ENCODE results near the gene ZNRF4. TPM values are rescaled to one million over a fixed set of nuclear protein-coding genes. Genes with fewer than 3 reads are reported as not detected.
"Not testable (repeated sequence)": the region's sequence is repeated elsewhere in the genome, so short reads cannot be mapped to it uniquely, and the experiment has no call there.

ZNRF4 gene
- polyA plus RNA-seq, 3 donors: not detected

- DNase-seq (ENCODE audit: extremely low read depth in 1 of 11, low read depth in 9 of 11, low spot score in 4 of 11): not testable (repeated sequence)
Observed at GRCh38 chr19:5438756-5439155, 16.5 kb upstream of the ZNRF4 start.

- DNase-seq (ENCODE audit: extremely low read depth in 1 of 11, low read depth in 9 of 11, low spot score in 4 of 11): no peak
Observed at GRCh38 chr19:5439452-5439851, 15.8 kb upstream of the ZNRF4 start.

DNA sequence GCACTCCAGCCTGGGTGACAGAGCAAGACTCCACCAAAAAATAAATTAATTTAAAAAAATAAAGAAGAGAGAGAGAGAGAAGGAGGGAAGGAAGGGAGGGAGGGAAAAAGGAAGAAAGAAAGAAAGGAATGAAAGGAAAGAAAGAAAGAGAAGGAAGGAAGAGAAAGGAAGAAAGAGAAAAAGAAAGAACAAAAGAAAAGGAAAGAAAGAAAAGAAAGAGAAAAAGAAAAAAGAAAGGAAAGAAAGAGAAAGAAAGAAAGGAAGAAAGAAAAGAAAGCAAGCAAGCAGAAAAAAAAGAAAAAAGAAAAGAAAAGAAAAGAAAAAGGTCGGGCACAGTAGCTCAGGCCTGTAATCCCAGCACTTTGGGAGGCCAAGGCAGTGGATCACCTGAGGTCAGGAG lies 14.9 kb upstream of the ZNRF4 start:
- no peak for DNase-seq (ENCODE audit: extremely low read depth in 1 of 11, low read depth in 9 of 11, low spot score in 4 of 11)

DNA sequence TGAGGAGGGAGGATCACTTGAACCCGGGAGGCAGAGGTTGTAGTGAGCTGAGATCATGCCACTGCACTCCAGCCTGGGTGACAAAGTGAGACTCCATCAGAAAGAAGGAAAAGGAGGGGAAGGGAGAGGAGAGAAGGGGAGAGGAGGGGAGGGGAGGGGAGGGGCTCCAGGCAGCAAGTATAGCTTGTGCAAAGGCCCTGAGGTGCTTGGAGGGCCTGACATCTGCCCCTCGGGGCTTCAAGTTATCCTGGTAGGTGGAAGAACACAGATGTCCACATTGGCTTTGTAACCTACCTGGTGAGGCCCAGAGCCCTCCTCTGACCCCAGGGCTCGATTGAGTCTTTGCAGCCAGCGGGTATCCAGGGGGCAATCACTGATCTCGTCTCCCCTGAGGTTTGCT lies 11.5 kb upstream of the ZNRF4 start:
- no peak for DNase-seq (ENCODE audit: extremely low read depth in 1 of 11, low read depth in 9 of 11, low spot score in 4 of 11)

DNA sequence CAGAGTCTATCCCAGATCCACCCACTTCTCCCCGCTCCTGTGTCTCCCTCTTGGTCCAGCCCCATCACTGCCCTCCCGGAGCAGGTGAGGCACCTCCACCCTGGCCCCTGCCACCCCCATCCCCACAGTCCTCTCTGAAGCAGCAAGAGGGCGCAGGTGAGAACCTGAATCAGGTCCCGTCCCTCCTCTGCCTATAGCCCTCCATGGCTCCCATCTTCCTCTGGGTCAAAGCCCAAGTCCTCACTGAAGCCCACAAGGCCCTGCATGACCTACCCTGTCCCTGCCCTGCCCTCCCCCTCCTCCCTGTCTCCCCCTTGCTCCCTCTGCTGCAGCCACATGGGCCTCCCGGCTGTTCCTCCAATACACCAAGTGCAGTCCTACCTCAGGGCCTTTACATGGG lies 10.8 kb upstream of the ZNRF4 start:
- DNase-seq (ENCODE audit: extremely low read depth in 1 of 11, low read depth in 9 of 11, low spot score in 4 of 11): no peak

DNA sequence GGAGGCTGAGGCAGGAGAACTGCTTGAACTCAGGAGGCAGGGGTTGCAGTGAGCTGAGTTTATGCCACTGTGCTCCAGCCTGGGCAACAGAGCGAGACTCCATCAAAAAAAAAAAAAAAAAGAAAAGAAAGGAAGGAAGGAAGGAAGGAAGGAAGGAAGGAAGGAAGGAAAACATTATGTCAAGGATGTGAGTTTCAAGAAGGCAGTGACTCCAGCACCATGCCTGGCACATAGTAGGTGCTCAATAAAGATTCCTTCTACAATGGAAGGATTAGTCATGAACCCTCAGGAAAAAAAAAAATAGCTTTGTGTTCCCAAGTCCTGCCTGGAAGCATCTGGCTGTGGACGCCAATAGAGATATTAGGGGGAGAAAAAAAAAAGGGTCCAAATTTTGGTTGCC lies 10.1 kb upstream of the ZNRF4 start:
- DNase-seq (ENCODE audit: extremely low read depth in 1 of 11, low read depth in 9 of 11, low spot score in 4 of 11): no peak

DNA sequence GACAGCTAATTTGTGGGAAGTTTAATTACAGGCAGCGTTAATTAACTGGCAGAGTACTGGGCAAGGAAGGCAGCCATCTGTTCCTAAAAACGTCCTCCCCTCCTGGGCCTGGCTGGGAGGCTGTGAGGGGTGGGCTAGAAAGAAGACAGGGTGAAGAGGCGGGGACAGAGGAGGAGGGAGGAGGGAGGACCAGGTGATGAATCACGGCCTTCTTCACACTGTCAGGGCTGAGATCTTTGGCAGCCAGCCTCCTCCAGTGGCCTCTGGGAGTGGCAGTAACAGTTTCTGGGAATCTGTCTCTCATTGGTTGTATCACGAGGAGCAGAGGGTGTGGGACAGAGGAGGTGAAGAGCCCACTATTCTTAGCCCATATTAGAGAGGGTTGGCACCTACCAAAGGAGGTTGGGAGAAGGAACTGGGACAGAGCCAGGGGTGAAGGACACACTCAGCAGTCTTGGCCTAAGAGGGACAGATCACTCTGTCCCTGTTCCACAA lies 9.6 kb upstream of the ZNRF4 start:
- no peak for DNase-seq (ENCODE audit: extremely low read depth in 1 of 11, low read depth in 9 of 11, low spot score in 4 of 11)

GRCh38 chr19:5447700-5448311 lies 7.4 kb upstream of the ZNRF4 start:
- no peak for DNase-seq (ENCODE audit: extremely low read depth in 1 of 11, low read depth in 9 of 11, low spot score in 4 of 11)

DNA sequence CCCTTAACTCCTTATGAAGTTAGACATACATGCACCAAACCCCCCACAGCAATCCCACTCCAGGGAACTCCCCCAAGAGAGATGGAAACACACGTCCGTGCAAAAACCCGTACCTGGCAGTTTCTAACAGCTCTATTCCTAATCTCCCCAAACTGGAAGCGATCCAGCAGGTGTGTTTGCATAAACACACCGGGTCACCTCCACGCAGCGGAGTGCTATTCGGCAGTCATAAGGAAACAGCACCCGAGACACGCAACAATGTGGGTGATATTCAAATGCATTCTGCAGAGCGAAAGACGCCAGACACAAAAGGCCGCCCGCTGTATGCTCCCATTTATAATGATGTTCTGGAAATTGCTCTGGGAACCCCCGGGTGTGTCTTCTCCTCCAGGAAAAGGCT lies 6.8 kb upstream of the ZNRF4 start:
- DNase-seq (ENCODE audit: extremely low read depth in 1 of 11, low read depth in 9 of 11, low spot score in 4 of 11): no peak

DNA sequence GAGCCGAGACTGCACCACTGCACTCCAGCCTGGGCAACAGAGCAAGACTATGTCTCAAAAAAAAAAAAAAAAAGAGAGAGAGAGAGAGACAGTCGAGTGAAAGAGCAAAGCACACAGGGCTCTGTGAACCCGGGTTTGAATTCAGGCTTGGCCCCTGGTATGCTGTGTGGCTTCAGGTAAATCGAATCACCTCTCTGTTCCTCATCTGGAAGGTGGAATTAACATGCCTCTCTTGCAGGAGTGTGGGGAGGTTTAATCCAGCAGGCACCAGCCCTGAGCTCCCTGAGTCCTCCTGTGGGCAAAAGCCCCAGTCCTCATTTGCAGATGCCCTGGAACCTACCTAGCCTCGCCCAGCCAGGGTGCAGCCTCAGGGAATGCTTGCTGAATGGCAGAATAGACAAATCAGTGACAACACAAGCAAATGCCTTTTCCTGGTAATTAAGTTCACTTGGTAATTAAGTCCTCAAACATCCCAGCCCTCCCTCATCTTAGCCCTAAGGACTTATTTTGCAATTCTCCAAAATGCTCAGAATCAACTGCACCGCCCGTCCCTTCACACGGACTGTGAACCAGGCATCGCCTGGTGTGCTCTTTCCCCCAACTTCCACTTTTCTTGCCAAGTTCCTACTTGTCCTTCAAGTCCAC lies 4.6 kb upstream of the ZNRF4 start:
- DNase-seq (ENCODE audit: extremely low read depth in 1 of 11, low read depth in 9 of 11, low spot score in 4 of 11): no peak

DNA sequence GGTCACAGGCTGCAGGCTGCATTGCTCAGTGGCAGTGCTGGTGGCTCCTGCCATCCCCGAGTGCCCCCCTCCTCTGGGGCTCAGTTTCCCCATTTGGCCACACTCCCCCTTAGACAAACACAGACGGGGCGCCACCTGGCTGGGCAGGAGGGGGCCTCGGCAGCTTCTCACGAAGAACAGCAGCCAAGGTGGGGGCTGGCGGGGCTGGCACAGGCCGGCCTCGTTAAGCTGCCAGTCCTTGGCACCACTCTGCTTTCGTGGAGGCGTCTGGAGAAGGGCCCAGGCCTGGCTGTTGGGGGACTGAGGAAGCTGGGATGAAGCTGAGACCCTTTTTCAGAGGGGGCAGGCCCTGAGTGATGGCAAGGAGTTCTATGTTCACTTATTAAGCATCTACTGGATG lies 3.7 kb upstream of the ZNRF4 start:
- DNase-seq (ENCODE audit: extremely low read depth in 1 of 11, low read depth in 9 of 11, low spot score in 4 of 11): no peak

- no peak for DNase-seq (ENCODE audit: extremely low read depth in 1 of 11, low read depth in 9 of 11, low spot score in 4 of 11)
Observed at GRCh38 chr19:5452594-5453565, 2.3 kb upstream of the ZNRF4 start.

DNA sequence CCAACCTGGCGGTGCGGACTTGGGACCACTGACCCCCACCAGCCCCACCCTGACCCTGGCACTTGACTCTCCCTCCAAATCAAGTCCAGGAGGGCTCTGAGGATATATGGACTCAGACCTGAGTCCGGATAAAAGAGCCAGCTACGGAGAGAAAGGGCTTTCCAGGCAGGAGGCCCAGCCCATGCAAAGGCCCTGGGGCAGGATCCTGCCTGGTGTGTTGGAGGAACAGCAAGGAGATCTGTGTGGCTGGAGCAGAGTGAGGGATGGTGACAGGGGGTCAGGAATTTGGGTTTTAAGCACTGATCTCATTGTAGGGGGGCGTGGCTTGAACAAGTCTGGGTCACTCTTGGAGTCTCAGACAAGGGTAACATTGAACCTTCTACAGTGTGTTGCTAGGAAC lies 474 bp upstream of the ZNRF4 start:
- DNase-seq (ENCODE audit: extremely low read depth in 1 of 11, low read depth in 9 of 11, low spot score in 4 of 11): no peak

GRCh38 chr19:5456130-5456840 lies 1.1 kb downstream of the ZNRF4 start:
- no peak for DNase-seq (ENCODE audit: extremely low read depth in 1 of 11, low read depth in 9 of 11, low spot score in 4 of 11)

- no peak for DNase-seq (ENCODE audit: extremely low read depth in 1 of 11, low read depth in 9 of 11, low spot score in 4 of 11)
Observed at GRCh38 chr19:5456841-5457200, 1.6 kb downstream of the ZNRF4 start.

DNA sequence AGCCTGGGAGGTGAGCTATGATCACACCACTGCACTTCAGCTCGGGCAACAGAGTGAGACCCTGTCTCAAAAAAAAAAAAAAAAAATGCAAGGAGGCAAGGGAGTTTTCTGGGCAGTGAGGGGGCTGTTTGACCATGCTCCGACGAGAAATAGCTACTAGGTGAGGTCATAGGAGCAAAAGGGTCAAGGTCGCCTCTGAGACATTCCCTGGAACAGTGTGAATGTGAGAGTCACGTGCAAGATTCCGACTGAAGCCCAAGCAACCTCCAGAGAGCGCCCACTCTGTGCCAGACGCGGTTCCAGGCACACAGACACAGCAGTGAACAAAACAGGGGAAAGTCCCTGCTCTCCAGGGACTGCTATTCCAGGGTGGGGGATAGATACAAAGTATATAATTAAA lies 2.5 kb downstream of the ZNRF4 start:
- DNase-seq (ENCODE audit: extremely low read depth in 1 of 11, low read depth in 9 of 11, low spot score in 4 of 11): no peak

DNA sequence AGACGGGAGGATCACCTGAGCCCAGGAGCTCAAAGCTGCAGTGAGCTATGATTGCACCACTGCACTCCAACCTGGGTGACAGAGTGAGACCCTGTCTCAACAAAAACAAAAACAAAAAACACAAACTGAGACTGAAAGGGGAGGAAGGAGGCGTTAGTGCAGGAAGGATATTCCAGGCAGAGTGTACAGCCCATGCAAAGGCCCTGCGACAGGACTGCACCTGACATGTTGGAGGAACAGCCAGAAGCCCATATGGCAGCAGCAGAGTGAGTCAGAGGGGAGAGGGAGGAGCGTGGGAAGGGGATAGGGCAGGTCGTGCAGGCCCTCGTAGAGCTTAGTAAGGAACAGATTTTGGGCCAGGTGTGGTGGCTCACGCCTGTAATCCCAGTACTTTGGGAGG lies 3.2 kb downstream of the ZNRF4 start:
- DNase-seq (ENCODE audit: extremely low read depth in 1 of 11, low read depth in 9 of 11, low spot score in 4 of 11): no peak

- no peak for DNase-seq (ENCODE audit: extremely low read depth in 1 of 11, low read depth in 9 of 11, low spot score in 4 of 11)
Observed at GRCh38 chr19:5459360-5459759, 4.1 kb downstream of the ZNRF4 start.

GRCh38 chr19:5460748-5461147 lies 5.5 kb downstream of the ZNRF4 start:
- no peak for DNase-seq (ENCODE audit: extremely low read depth in 1 of 11, low read depth in 9 of 11, low spot score in 4 of 11)
